ENCODE data around the gene SRR.

The SRR gene

GRCh38 chr17:2357931-2358434 is 54.2 kb downstream of the SRR start:
- no peak for DNase-seq (ENCODE audit: low read depth)
- TF ChIP-seq, protein P1, sequence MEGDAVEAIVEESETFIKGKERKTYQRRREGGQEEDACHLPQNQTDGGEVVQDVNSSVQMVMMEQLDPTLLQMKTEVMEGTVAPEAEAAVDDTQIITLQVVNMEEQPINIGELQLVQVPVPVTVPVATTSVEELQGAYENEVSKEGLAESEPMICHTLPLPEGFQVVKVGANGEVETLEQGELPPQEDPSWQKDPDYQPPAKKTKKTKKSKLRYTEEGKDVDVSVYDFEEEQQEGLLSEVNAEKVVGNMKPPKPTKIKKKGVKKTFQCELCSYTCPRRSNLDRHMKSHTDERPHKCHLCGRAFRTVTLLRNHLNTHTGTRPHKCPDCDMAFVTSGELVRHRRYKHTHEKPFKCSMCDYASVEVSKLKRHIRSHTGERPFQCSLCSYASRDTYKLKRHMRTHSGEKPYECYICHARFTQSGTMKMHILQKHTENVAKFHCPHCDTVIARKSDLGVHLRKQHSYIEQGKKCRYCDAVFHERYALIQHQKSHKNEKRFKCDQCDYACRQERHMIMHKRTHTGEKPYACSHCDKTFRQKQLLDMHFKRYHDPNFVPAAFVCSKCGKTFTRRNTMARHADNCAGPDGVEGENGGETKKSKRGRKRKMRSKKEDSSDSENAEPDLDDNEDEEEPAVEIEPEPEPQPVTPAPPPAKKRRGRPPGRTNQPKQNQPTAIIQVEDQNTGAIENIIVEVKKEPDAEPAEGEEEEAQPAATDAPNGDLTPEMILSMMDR (IDR thresholded peaks at IDR 0.05; ENCODE audit: control insufficient read depth, extremely low read depth, insufficient read depth): no peak
- no peak overlapping the region for H3K4me3 ChIP-seq (ENCODE audit: low read depth, low read length)

- no peak for DNase-seq (ENCODE audit: low read depth)
- no peak overlapping the region for H3K4me3 ChIP-seq (ENCODE audit: low read depth, low read length)
- TF ChIP-seq, protein P1 (IDR thresholded peaks at IDR 0.05; ENCODE audit: control insufficient read depth, extremely low read depth, insufficient read depth): no peak
These were observed 57.4 kb downstream of the SRR start for GRCh38 chr17:2361010-2361760.

GRCh38 chr17:2362016-2362415 is 58.3 kb downstream of the SRR start:
- no peak overlapping the region for H3K4me3 ChIP-seq (ENCODE audit: low read depth, low read length)
- no peak for DNase-seq (ENCODE audit: low read depth)
- TF ChIP-seq, protein P1 (IDR thresholded peaks at IDR 0.05; ENCODE audit: control insufficient read depth, extremely low read depth, insufficient read depth): no peak

GRCh38 chr17:2362416-2362815 is 58.7 kb downstream of the SRR start:
- TF ChIP-seq, protein P1 (IDR thresholded peaks at IDR 0.05; ENCODE audit: control insufficient read depth, extremely low read depth, insufficient read depth): no peak
- no peak for DNase-seq (ENCODE audit: low read depth)

GRCh38 chr17:2362881-2363280 is 59.1 kb downstream of the SRR start:
- no peak overlapping the region for H3K4me3 ChIP-seq (ENCODE audit: low read depth, low read length)
- TF ChIP-seq, protein P1 (IDR thresholded peaks at IDR 0.05; ENCODE audit: control insufficient read depth, extremely low read depth, insufficient read depth): no peak
- no peak for DNase-seq (ENCODE audit: low read depth)

More at GRCh38 chr17:2362416-2362815, 58.7 kb downstream of the SRR start:
- H3K4me3 ChIP-seq (ENCODE audit: low read depth, low read length): no peak overlapping the region

DNA sequence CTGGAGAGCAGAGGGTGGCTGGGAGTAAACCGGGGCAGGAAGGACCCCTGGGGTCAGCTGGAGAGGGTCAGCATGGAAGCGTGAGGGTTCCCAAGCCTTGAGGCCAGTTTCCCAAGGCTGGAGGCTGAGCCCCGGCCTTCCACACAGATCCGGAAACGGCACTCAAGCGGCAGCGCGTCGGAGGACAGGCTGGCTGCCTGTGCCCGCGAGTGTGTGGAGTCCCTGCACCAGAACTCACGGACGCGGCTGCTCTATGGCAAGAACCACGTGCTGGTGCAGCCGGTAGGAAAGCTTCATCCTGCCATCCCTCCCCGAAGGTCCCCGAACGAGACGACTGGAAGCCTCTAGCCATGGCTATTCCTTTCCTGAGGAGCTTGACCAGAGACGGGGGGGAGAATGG is 59.6 kb downstream of the SRR start:
- TF ChIP-seq, protein P1 (IDR thresholded peaks at IDR 0.05; ENCODE audit: control insufficient read depth, extremely low read depth, insufficient read depth): no peak
- no peak overlapping the region for H3K4me3 ChIP-seq (ENCODE audit: low read depth, low read length)
- no peak for DNase-seq (ENCODE audit: low read depth)

All from LNCaP clone FGC (cell line).